ENCODE measurements around the gene ACER3.
"Not testable (repeated sequence)": the region's sequence is repeated elsewhere in the genome, so short reads cannot be mapped to it uniquely, and the experiment has no call there.

ACER3 gene

DNA sequence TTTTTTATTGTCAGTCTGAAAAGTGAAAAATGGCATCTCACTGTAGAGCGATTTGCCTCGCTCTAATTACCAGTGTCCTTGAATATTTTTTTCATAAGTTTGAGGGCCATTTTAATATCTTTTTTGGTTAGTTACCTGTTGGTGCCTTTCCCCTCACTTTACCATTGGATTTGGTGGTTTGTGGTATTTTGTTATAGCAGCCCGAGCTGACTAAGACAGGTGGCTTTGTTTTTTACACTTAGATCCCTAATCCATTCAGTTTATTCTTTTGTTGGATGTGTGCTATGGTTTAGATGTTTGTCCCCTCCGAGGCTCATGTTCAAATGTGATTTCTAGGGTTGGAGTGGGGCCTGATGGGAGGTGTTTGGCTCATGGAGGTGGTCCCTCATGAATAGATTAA is 199.5 kb downstream of the ACER3 start:
- no peak overlapping the region for H3K4me3 ChIP-seq (ENCODE audit: severe bottlenecking)
- ATAC-seq (ENCODE audit: low read depth) (no peak), DNase-seq (ENCODE audit: low spot score) (no peak)
- TF ChIP-seq CTCF (IDR thresholded peaks at IDR 0.05; ENCODE audit: poor library complexity, severe bottlenecking), result no peak
- H3K27me3 ChIP-seq (ENCODE audit: insufficient read depth, poor library complexity, severe bottlenecking), result no peaks in the 10 kb centered on the region
- H3K36me3 ChIP-seq (ENCODE audit: low read depth), result no peaks in the 10 kb centered on the region
- H3K4me1 ChIP-seq (ENCODE audit: insufficient read depth, poor library complexity, severe bottlenecking), result no peaks in the 10 kb centered on the region
- H3K27ac ChIP-seq (ENCODE audit: poor library complexity, severe bottlenecking), result no peak overlapping the region
- peaks cover 5% of the 10 kb centered on the region for H3K9me3 ChIP-seq (ENCODE audit: severe bottlenecking)

GRCh38 chr11:77061258-77061657 is 200.5 kb downstream of the ACER3 start:
- H3K9me3 ChIP-seq (ENCODE audit: severe bottlenecking); H3K27me3 ChIP-seq (ENCODE audit: insufficient read depth, poor library complexity, severe bottlenecking); H3K4me1 ChIP-seq (ENCODE audit: insufficient read depth, poor library complexity, severe bottlenecking); DNase-seq (ENCODE audit: low spot score); ATAC-seq (ENCODE audit: low read depth); H3K27ac ChIP-seq (ENCODE audit: poor library complexity, severe bottlenecking); H3K36me3 ChIP-seq (ENCODE audit: low read depth); H3K4me3 ChIP-seq (ENCODE audit: severe bottlenecking): not testable (repeated sequence)

GRCh38 chr11:77062924-77063323 is 202.2 kb downstream of the ACER3 start:
- H3K4me3 ChIP-seq (ENCODE audit: severe bottlenecking), result no peak overlapping the region
- H3K9me3 ChIP-seq (ENCODE audit: severe bottlenecking), result no peaks in the 10 kb centered on the region
- DNase-seq (ENCODE audit: low spot score), result no peak
- no peaks in the 10 kb centered on the region for H3K27me3 ChIP-seq (ENCODE audit: insufficient read depth, poor library complexity, severe bottlenecking)
- no peak overlapping the region for H3K27ac ChIP-seq (ENCODE audit: poor library complexity, severe bottlenecking)
- peak; percentile 13 for TF ChIP-seq CTCF (IDR thresholded peaks at IDR 0.05; ENCODE audit: poor library complexity, severe bottlenecking)
- H3K36me3 ChIP-seq (ENCODE audit: low read depth), result no peaks in the 10 kb centered on the region
- ATAC-seq (ENCODE audit: low read depth), result no peak
- no peaks in the 10 kb centered on the region for H3K4me1 ChIP-seq (ENCODE audit: insufficient read depth, poor library complexity, severe bottlenecking)

GRCh38 chr11:77063407-77063806 is 202.7 kb downstream of the ACER3 start:
- Histone ChIP-seq H3K9me3 (ENCODE audit: severe bottlenecking) (no peaks in the 10 kb centered on the region), H3K36me3 (ENCODE audit: low read depth) (no peaks in the 10 kb centered on the region), H3K4me3 (ENCODE audit: severe bottlenecking) (no peak overlapping the region), H3K27ac (ENCODE audit: poor library complexity, severe bottlenecking) (no peak overlapping the region), H3K27me3 (ENCODE audit: insufficient read depth, poor library complexity, severe bottlenecking) (no peaks in the 10 kb centered on the region), H3K4me1 (ENCODE audit: insufficient read depth, poor library complexity, severe bottlenecking) (no peaks in the 10 kb centered on the region)
- ATAC-seq (ENCODE audit: low read depth) (no peak), DNase-seq (ENCODE audit: low spot score) (no peak)
- TF ChIP-seq CTCF (IDR thresholded peaks at IDR 0.05; ENCODE audit: poor library complexity, severe bottlenecking), result no peak

- Histone ChIP-seq H3K36me3 (ENCODE audit: low read depth) (no peaks in the 10 kb centered on the region), H3K27ac (ENCODE audit: poor library complexity, severe bottlenecking) (no peak overlapping the region), H3K9me3 (ENCODE audit: severe bottlenecking) (no peaks in the 10 kb centered on the region), H3K27me3 (ENCODE audit: insufficient read depth, poor library complexity, severe bottlenecking) (no peaks in the 10 kb centered on the region), H3K4me3 (ENCODE audit: severe bottlenecking) (no peak overlapping the region), H3K4me1 (ENCODE audit: insufficient read depth, poor library complexity, severe bottlenecking) (no peaks in the 10 kb centered on the region)
- DNase-seq (ENCODE audit: low spot score) (no peak), ATAC-seq (ENCODE audit: low read depth) (no peak)
- no peak for TF ChIP-seq CTCF (IDR thresholded peaks at IDR 0.05; ENCODE audit: poor library complexity, severe bottlenecking)
These were observed 203.1 kb downstream of the ACER3 start for GRCh38 chr11:77063861-77064260.

Measured in RWPE2 (cell line).